ENCODE measurements around the gene PRCD.
"Not testable (repeated sequence)": the region's sequence is repeated elsewhere in the genome, so short reads cannot be mapped to it uniquely, and the experiment has no call there.

PRCD gene

DNA sequence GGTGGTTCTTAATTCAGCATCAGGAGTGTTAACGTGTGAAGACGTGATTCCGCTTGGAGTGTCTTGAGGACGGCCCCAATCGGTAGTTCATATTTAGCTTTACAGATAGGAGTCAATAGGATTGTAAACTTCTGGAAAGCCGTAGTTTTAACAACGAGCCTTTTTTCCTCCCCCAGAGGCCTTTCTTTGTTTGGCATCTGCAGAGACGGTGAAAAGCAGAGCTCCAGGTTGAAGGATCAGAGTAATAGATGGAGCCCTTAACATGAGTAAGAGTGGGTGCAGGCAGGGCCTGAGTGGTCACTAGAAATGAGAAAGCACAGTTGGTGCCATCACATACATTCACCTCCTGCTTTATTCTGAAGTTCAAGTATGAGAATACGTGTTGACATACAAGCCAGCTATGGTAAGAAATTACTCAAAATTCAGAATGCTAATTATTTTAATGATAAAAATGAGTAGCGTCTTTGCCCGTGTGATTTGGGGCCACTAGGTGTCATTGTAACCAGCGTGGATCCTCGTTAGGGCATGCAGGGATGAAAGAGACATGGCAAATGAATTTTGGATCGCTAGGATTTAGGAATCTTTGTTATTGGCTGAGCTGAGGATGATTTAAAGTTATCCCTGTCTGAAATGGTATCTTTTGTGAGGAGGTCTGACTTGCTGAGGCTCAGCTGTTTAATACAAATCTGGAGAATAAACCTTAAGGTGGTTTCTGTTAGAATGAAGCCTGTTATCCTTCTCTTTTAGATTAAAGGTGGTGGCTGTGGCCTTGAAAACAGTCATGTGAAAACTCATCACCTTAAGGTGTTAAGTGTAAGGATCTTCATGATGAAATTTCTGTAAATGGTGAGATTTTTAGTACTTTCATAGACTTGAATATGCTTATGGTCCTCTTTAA is 18.6 kb downstream of the PRCD start:
- peak; percentile 50 for DNase-seq

DNA sequence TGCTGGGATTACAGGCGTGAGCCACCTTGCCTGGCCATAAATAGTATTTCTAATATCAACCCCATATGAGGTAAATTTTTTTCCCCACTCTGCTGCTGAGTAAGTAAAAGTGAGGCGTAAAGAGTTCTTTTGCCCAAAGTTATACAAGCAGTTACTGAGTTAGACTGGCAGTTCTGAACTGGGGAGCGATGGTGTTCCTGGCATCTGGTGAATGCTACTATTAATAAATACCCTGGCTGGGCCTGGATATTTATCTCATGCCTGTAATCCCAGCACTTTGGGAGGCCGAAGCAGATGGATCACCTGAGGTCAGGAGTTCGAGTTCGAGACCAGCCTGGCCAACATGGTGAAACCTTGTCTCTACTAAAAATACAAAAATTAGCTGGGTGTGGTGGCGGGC is 19.6 kb downstream of the PRCD start:
- not testable (repeated sequence) for DNase-seq

DNA sequence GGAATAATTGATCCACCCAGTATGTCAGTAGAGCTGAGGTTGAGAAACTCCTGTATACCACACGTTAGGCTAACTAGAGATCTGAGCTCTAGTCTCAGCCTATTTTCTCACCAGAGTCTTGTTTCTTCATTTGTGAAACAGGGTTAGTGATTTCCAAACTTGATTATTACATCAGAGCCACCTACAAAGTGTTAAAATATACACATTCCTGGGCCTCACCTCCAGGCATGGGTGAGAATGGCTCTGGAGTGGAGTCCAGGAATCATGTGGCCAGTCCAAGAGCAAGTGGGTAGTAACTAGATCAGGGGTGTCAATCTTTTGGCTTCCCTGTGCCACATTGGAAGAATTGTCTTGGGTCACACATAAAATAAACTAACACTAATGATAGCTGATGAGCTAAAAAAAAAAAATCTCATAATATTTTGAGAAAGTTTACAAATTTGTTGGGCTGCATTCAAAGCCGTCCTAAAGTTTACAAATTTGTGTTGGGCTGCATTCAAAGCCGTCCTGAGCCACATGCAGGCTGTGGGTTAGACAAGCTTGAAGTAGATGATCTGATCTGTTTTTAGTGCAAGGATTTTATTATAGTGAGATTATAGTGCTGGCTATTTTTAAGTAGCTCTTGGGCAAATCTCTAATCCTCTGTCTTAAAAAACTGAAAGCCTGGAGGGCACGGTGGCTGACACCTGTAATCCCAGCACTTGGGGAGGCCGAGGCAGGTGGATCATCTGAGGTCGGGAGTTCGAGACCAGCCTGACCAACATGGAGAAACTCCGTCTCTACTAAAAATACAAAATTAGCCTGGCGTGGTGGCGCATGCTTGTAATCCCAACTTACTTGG is 20.4 kb downstream of the PRCD start:
- no peak for DNase-seq

DNA sequence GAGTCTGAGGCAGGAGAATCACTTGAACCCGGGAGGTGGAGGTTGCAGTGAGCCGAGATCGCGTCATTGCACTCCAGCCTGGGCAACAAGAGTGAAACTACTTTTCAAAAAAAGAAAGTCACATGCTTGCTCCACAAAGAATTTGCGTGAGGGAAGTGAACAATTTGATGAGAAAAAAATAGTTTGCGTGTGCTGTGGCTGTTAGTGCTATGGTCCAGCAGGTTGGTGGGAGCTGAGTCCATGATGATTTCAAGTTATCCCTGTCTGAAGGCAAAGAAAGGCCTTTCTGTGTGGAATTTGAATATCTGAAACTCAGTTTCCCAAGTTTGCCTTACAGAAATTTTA is 21.0 kb downstream of the PRCD start:
- no peak for DNase-seq

DNA sequence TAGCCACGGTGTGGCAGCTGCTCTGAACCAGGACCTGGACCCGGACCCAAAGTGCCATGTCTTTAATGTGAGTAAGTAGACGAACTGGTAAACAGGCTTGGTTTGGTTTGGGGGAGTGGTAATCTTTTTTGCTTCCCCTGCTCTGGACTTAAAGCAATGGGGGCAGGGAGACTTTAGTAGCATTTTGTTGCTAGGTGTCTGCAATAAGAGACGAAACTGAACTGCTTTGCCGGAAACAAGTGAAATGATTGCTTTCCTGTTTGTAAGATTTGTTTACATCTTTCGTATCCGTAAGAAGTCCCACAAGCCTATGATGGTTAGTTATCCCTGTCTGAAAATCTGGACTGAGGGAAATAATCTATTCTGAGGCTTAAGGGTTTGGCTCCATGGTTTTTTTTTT is 21.5 kb downstream of the PRCD start:
- DNase-seq, result no peak

DNA sequence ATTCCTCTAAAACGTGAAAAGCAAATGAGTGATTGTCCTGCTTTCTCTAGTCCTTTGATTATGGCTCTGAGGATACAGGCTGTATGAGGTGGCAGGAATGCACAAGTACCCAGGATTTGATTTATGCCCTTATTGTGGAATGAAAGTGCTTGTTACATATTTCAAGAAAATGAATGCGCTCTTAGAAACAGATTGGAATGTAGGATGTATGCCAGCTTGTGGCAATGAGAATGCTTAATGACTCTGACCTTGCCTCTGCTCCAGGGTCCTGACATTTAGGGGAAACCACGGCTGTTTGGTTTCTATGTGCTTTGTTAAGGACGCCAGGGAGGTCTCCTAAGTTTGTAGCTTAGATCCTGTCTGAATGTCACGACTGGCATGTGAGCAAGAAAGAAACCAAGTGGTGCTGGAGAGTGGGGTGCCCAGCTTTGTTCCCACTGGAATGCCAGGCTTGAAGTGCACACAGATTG is 22.0 kb downstream of the PRCD start:
- DNase-seq, result no peak

DNA sequence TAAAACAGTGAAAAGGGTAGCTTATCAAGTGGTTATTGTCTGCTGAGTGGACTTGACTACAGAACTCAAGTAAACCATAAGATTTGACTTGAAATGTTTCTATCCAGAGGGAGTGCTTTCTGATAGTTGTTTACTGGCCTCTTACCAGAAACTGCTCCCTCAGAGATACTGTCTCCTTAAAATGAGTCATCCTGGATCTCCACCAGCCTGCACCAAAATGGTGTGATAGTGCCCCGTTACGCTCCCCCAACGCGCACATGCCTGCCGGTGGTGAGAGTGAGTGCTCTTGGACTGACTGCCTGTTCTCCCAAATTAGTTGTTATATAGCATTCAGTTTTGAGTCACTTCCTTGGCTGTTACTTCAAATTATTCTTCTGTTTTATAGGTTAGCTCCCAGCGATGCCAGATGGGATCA is 22.9 kb downstream of the PRCD start:
- no peak for DNase-seq

DNA sequence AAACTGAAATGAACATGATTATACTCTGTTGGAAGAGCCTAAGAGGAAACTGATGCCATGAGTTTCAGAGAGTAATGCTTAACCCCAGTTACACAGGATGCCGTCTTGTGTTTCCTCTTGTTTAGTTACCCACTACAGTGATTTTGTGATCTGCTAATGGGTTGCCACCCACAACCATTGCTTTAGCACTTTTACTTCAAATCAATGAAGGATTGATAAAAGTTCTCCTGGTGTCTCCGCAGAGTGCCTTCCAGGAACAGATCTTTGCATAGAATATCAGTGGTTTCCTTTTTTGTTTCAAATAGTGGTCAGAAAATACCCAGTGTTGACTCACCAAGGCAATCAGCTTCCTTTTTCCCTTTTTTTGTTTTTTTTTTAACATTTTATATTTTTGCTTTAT is 23.5 kb downstream of the PRCD start:
- DNase-seq, result not testable (repeated sequence)

DNA sequence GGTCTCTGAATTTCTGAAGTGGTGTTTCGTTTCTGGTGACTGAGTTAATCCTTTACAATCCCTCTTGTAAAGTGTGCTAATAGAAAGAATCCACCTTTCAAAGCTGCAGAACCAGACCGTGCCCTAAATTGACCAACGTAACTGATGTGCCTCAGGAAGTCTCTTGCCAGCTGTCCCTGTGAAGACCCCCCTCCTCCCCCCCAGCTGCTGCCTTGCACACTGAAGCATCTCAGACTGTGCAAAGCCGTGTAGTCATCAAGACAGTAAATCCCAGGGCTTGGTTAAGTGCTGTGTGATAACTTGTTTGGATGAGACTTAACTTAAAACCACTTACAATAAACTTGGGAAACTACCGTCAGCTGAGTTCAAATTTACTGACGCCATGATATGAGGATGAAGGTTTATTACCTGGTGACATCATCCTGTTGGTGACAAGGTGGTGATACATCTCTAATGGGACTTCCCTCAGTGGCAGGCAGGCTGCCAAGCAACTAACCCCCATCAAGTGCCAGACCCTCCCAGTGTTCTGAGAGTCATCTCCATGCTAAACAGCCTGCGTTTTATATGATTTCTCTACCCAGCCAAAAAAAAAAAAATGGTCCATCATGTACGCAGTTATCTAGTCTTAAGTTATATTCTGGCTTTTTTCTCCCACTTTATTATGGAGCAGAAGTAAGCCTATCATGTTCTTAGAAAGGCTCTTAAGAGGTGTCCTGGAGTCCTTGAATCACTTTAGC is 25.3 kb downstream of the PRCD start:
- not testable (repeated sequence) for DNase-seq

DNA sequence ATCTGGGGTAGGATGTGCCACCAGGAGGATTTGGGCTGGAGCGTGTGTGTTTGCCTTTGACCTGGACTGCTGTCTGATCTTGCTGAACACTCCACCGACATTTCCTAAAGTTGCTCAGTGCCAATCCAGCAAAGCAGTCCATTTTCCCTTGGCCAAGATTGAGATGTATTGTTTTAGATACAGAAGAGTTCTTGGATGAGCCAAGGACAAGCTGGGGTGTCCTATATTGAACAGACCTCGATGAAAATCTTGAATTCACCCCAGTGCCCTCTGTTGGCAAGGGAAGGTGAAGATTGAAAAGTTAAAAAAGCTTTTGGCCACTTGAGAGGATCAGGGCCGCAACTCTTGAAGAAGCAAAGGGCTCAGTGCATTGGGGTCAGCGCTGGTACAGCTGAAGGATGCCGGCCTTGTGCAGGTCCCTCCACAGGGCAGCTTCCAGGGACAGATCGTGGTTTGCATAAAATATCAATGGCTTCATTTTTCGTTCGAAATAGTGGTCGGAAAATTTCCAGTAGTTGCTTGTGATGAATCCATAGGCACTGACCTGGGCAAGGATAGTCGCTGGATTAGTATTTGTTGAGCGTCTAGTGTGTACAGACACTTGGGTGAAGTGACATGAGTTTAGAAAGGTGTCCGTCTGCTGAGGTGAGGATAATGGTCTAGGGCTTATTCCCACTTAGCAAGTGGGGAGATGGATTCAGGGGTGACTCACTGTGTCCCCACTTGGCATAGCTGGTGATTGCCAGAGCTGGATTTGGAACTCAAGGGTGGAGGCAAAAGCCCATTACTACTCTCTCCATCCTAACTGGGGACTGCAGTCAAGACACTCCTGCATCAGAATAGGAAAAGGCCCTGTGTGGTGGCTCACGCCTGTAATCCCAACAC is 26.1 kb downstream of the PRCD start:
- DNase-seq, result no peak

DNA sequence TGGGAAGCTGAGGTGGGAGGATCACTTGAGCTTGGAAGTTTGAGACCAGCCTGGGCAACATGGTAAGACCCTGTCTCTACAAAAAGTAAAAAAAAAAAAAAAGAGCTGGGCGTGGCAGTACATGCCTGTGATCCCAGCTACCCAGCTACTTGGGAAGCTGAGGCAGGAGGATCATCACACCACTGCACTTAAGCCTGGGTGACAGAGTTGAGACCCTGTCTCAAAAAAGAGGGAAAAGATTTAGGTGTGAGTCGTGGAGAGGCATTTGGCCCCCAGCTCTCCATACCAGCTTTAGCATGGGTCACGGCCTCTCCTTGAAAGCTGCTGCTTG is 26.7 kb downstream of the PRCD start:
- no peak for DNase-seq

DNA sequence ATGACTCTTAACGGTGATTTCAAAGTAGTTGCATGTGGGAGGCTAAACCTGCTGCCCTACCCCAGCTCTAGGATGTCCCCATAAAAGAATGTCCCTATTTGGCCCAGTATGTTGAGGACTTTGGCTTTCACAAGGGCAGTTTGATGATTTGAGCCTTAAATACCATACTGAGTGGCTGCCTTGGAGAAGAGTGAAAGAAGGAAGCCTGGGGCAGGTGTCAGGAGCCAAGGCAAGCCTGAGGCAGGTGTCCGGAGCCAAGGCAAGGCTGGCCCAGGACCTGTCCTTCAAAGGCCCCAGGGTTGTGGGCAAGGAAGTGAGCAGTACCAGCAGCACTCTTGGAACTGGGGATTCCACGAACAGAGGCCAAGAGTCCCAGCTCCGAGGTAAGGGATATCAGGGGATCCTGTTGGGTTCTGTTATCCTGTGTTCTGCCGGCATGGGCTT is 27.2 kb downstream of the PRCD start:
- DNase-seq, result no peak

DNA sequence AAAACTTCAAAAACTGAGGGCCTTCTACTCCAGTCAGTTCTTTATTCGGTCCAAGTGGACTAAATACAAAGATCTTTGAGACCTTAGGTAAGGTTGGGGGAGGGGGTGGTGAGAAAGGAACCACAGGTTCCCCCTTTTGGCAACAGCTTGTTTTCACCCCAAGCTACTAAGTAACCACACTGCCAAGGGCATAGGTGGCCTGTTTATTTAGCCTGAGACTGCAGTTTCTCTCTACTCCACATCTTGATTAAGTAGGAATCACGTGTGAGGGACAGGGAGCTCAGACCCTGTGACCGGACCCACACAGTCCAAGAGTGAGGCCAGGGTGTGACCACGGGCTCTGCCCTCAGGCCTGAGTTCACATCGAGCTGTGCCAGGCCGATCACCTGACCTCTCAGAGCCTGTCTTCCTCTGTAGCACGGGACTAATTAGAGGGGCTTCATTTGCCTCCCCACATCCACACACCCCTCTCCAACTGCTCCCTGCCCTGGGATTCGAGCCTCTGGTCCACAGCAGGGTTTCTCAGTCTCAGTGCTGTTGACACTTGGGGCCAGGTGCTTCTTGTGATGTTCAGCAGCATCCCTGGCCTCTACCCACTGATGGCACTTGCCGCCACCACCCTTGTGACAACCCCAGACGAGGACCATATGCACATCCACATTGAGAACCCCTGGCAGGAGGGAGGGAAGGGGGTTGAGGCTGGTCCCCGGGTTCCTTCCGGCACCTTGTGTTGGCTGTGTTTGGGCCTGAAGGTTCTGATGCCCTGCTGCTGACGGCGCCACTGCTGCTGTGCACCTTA is 28.0 kb downstream of the PRCD start:
- no peak for DNase-seq

DNA sequence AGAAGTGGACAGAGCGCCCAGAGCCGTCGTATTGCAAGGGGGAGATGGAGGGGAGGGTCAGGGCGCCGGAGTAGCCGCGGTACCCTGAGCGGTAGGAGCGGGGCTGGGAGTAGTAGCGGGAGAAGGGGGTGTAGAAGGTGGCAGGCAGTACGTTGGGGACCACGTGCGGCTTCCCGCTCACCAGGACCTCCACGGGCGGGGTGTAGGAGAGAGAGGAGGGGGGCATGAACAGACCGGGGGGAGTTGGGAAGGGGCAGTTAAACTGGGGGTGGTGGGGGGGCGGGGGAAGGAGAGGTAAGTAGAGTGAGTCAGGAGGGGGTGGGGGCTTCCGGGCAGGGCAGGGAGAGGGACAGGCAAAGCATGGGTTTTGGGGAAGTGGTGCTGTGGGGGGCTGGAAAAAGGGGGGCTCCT is 29.0 kb downstream of the PRCD start:
- DNase-seq, result no peak

DNA sequence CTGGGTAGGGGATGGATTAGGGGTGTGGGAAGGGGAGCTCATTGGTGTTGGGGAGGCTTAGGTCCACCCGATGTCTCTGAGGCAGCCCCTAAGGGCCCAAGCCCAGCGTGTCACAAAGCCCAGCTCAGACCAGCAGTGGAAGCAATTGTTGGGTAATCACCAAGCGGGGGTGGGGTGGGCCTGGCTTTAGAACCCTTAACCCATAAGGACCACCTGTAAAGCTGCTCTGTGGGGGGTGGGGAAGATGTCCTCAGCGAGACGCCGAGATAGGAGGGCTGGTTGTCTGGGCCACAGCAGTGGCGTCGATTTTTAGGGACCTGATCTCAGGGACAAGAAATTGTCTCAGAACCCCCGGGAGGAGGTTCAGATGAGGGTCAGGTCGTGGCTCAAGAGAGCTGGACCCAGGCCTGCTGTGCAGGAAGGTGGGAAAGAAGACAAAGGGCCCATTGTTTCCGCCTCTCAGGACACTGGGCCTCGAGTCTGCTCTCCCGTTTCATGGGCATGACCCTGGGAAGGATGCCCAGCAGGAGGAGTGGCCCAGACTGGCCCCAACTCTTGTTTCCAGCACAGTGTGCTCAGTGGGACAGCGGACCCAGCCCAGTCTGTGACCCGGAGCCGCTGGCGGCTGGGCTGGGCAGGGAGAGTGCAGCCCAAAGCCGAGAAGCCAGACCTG is 29.9 kb downstream of the PRCD start:
- no peak for DNase-seq

DNA sequence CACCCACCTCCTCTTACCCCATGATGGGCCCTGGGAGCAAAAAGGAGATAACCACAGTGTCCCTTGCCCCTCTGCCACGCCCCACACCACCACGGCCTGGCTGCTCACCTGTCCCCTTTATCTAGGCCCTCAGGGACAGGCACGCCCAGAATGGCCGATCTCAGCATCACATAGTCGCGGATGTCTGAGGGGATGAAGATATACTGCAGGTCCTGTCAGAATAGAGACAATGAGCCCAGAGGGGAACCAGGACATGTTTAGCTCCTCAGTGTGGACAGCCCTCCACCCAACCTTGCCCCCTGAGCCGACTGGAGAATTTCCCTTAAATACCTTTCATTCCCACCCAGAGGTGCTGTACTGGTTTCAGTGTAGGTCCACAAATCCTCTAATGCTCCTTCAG is 30.6 kb downstream of the PRCD start:
- DNase-seq, result no peak

DNA sequence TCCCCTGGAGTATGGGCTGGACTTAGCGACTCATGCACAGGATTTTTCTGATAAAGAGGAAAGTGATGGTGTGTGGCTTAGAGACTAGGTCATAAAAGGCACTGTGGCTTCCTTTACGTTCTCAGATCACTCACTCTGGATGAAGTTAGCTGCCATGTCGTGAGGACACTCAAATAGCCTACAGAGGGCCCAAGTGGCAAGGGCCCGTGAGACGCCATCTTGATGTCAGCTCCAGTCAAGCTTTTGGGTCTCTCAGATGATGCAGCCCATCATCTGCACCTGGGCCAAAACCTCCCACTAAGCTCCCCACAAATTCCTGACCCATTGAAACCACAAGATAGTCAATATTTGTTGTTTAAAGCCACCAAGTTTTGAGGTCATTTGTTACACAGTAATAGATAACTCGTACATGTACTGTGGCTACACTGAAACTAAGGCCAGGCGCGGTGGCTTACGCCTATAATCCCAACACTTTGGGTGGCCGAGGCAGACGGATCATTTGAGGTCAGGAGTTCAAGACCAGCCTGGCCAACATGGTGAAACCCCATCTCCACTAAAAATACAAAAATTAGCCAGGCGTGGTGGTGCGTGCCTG is 31.1 kb downstream of the PRCD start:
- no peak for DNase-seq

DNA sequence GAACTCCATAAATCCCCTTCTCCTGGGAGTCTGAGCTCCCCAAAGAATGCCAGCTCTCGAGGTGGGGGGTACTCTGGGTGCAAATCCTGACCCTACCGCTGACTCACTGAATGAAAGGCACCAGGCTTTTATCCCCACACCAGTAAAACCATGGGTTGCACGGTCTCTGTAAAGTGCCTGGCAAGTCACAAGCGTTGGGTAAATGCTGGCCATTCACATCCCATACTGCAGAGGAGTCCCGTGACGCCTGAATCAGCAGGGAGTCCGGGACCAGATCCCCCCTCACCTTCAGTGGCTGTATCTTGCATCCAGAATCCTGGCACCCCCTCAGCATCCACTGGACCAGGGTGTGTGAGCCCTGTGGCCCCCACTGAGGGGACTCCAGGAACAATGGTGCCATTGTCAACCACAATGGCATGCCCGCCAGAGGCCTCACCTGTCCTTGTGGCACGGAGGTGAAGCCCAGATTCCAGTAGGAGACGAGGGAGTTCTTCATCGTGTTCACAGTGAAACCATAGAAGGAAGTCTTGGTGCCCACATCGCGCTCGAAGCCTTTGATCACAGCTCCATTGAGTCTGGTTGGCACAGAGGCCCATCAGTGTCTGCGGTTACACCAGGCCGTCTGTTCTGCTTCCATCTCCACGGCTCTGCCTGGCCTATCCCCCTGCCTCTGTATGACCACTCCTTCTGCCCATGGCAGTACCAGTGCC is 32.5 kb downstream of the PRCD start:
- no peak for DNase-seq

DNA sequence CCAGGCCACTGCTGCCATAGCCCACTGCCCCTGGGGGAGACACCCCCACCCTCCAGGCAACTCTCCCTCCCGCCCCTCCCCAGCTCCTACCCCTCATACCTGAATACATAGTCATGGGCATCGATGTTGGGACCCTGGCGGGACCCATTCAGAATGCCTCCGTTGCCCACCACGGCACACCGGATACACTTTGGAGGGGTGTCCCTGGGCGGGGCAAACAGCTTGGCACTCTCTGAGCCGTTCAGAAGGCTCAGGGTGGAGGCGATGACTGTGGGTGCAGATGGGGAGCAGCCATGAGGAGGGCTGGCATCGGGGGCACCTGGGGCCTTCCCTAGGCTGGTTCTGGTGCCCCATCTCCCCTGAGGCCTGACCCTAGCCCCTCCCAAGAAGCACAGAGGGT is 33.3 kb downstream of the PRCD start:
- no peak for DNase-seq

DNA sequence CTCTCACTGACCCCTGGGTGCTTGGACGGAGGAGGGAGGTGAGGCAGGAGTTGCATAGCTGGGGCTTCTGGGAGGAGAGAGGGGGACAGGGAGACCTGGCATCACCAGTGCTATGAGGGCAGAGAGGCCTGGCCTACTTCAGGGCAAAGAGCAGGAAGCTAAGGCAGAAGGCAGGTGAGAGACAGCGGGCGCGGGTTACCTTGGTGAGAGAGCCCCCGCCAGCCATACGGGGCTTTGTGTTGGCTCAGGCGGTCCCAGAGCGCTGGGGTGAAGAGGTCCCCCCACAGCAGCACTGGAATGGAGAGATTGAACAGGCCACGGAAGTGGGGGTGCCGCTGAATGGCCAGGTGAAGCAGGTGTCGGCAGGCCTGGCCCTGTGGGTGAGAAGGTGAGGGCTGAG is 34.3 kb downstream of the PRCD start:
- DNase-seq, result no peak
